Stimulated activated CD4-positive, alpha-beta T cell treated with anti-CD3 and anti-CD28 coated beads, Interleukin-1b, Interleukin-23, amount 100 ng/mL, for 48 hours (primary cell): ENCODE measurements around the gene RICTOR.
A peak's percentile ranks its signal among the peaks of the same experiment; 100 is the strongest.
"Not testable (repeated sequence)": the region's sequence is repeated elsewhere in the genome, so short reads cannot be mapped to it uniquely, and the experiment has no call there.

Source experiments
- DNase-seq: peaks from one replicate; pipeline ENCODE4 v3.0.0-alpha.2; 2020

The RICTOR gene

GRCh38 chr5:39005566-39006232 lies 68.5 kb downstream of the RICTOR start:
- no peak for DNase-seq

- no peak for DNase-seq
Measured at GRCh38 chr5:39001683-39002082, 72.5 kb downstream of the RICTOR start.

GRCh38 chr5:38999037-38999436 lies 75.2 kb downstream of the RICTOR start:
- no peak for DNase-seq

- no peak for DNase-seq
Measured at GRCh38 chr5:38997591-38997990, 76.6 kb downstream of the RICTOR start.

GRCh38 chr5:38996123-38996522 lies 78.1 kb downstream of the RICTOR start:
- no peak for DNase-seq

GRCh38 chr5:38994324-38994927 lies 79.8 kb downstream of the RICTOR start:
- DNase-seq = peak; percentile 8

- not testable (repeated sequence) for DNase-seq
Measured at GRCh38 chr5:38989974-38990719, 84.1 kb downstream of the RICTOR start.

GRCh38 chr5:38985909-38986452 lies 88.2 kb downstream of the RICTOR start:
- no peak for DNase-seq

GRCh38 chr5:38979535-38979934 lies 94.7 kb downstream of the RICTOR start:
- no peak for DNase-seq

- DNase-seq = no peak
Measured at GRCh38 chr5:38978036-38978435, 96.2 kb downstream of the RICTOR start.

- DNase-seq = no peak
Measured at GRCh38 chr5:38968665-38969064, 105.5 kb downstream of the RICTOR start.

GRCh38 chr5:38961691-38962090 lies 112.5 kb downstream of the RICTOR start:
- no peak for DNase-seq

- no peak for DNase-seq
Measured at GRCh38 chr5:38953426-38954012, 120.7 kb downstream of the RICTOR start.

GRCh38 chr5:38948501-38948900 lies 125.7 kb downstream of the RICTOR start:
- no peak for DNase-seq

GRCh38 chr5:38944282-38944681 lies 129.9 kb downstream of the RICTOR start:
- no peak for DNase-seq

- no peak for DNase-seq
Measured at GRCh38 chr5:38941912-38942311, 132.3 kb downstream of the RICTOR start.

GRCh38 chr5:38940230-38940858 lies 133.9 kb downstream of the RICTOR start:
- DNase-seq = no peak

- DNase-seq = no peak
Measured at GRCh38 chr5:38938973-38939372, 135.2 kb downstream of the RICTOR start.

- no peak for DNase-seq
Measured at GRCh38 chr5:38938424-38938823, 135.8 kb downstream of the RICTOR start.

- no peak for DNase-seq
Measured at GRCh38 chr5:38936269-38936668, 137.9 kb downstream of the RICTOR start.

GRCh38 chr5:38935437-38935836 lies 138.8 kb downstream of the RICTOR start:
- DNase-seq = no peak

GRCh38 chr5:38932854-38933408 lies 141.3 kb downstream of the RICTOR start:
- no peak for DNase-seq

GRCh38 chr5:38931731-38932130 lies 142.5 kb downstream of the RICTOR start:
- DNase-seq = no peak
